Thymus (tissue), 11 donors: Measurements from ENCODE around the gene TMEM37. TPM values are rescaled to one million over a fixed set of nuclear protein-coding genes. Genes with fewer than 3 reads are reported as not detected.

ENCODE experiments used
- DNase-seq, 9 donors: peaks; one replicate each; pipeline ENCODE4 v3.0.0-alpha.2; 2013; ENCODE audit warnings: low spot score in 9 of 9, low read depth in 6 of 9, missing footprints in 1 of 9
- H3K27ac ChIP-seq, 2 donors: one replicate each; pipeline ENCODE4 v1.5.1; 2013; ENCODE audit warnings: control low read depth in 1 of 2, low read depth in 1 of 2, low read length in 1 of 2, mild to moderate bottlenecking in 1 of 2, moderate library complexity in 1 of 2
- H3K27me3 ChIP-seq, 2 donors: one replicate each; pipeline ENCODE4 v1.5.1; 2013; ENCODE audit warnings: low read length in 1 of 2; ENCODE audit not compliant: control insufficient read depth in 2 of 2, insufficient read depth in 1 of 2
- H3K36me3 ChIP-seq, 2 donors: one replicate each; pipeline ENCODE4 v1.5.1; 2013; ENCODE audit warnings: low read length in 1 of 2, mild to moderate bottlenecking in 1 of 2, moderate library complexity in 1 of 2; ENCODE audit not compliant: control insufficient read depth in 2 of 2, insufficient read depth in 2 of 2
- H3K4me1 ChIP-seq, 2 donors: one replicate each; pipeline ENCODE4 v1.5.1; 2013; ENCODE audit warnings: low read length in 2 of 2; ENCODE audit not compliant: control insufficient read depth in 2 of 2, insufficient read depth in 2 of 2
- H3K4me3 ChIP-seq, 2 donors: one replicate each; pipeline ENCODE4 v1.5.1; 2013; ENCODE audit warnings: low read length in 2 of 2, control low read depth in 1 of 2, mild to moderate bottlenecking in 1 of 2
- H3K9me3 ChIP-seq, 2 donors: one replicate each; pipeline ENCODE4 v1.5.1; 2013; ENCODE audit warnings: low read length in 1 of 2, mild to moderate bottlenecking in 1 of 2; ENCODE audit not compliant: control insufficient read depth in 2 of 2, insufficient read depth in 1 of 2
- WGBS: extraction: QIAGEN DNeasy Blood & Tissue Kit; methylation state at CpG from one replicate; pipeline ENCODE4 v1.1.7; 2013; 5-methylcytosine and 5-hydroxymethylcytosine counted together
- polyA plus RNA-seq: library from polyadenylated mRNA; stranded (reverse); fragments of 200-250 nt; gene quantifications from one replicate; pipeline ENCODE4 v1.2.3, GENCODE V29; 2013
- total RNA-seq: library from RNA; stranded (reverse); fragments of 120-200 nt; gene quantifications from one replicate; pipeline ENCODE4 v1.2.4, GENCODE V29; 2013
- donor health status: healthy.

TMEM37 gene
- total and polyA plus RNA-seq, 2 donors, result 0.52 to 4.9 TPM

DNA sequence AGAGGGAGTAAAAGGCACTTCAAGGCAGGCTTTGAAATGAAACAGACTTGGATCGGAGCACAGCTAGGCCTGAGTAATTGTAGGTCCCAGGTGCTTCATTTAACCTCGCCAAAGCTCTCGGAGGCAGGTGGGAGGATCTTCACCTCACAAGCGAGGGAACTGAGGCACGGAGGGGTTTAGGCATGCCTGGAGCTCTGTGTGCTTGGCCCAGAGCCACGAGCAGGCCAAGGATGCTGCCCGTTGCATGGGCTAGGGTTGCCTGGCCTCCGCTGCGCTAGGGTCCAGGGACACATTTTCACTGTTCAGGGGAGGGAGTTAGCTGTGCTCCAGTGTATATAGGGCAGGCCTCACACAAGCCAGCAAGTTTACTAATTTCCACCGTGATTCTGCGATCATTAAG is 11.2 kb downstream of the TMEM37 start:
- H3K27ac ChIP-seq, result no peak overlapping the region
- H3K4me3 ChIP-seq, result no peak overlapping the region

DNA sequence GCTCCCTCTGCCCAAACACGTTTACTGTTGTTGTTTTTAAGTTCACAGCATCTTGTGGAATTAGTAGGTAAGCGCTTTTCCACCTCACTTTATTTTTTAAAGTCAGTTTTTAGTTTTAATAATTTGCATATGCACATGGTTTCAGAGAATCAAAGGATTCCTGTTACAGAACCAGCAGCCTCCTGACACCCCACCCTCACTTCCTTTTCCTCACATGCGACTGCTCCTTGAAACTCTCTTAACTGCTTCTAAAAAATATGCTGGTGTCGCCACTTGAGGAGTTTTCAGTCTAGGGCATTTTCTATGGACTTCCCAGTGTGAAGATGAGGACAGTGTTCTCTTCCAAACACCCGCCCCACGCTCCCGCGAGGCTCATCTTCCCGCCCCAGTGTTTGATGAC is 14.4 kb downstream of the TMEM37 start:
- WGBS, result 76% methylated on average over 9 of the region's 9 CpGs

More for the DNA sequence above, 11.2 kb downstream of the TMEM37 start:
- no peaks in the 10 kb centered on the region for H3K4me1 ChIP-seq
- no peak for DNase-seq
- H3K9me3 ChIP-seq, result no peaks in the 10 kb centered on the region
- 97% methylated on average over 11 of the region's 11 CpGs for WGBS
- H3K27me3 ChIP-seq, result no peaks in the 10 kb centered on the region
- H3K36me3 ChIP-seq, result no peaks in the 10 kb centered on the region

DNA sequence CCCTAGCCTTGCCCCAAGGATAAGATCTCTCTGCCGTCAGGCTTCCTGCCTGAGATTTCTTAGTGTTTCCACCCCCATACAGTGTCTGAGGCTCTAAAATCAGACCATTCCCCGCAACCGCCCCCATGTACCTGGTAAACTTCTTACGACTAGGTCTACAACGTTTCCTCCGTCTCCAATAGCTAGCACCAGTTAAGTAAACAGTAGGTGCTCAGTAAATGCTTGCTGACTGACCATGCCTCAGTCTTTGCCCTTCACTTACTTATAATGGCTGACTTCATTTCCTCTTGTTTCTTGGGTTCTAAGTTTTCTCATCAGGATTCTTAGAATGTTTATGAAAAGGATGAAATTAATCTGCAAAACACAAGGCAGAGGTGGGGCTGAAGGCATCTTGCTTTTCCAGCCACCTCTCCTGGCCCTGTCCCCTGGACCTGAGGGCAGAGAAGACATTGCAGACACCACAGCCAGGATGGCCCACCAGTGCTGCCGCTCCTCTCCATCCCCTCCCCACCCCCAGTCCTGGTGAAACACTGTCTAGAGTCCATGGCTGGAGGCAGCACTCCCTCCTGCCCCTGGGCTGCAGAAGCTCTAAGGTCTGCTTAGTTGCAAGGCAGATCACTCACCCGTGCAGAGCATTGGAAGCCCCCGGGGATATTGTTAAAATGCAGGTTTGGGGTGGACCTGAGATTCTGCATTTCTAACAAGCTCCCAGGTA is 16.9 kb downstream of the TMEM37 start:
- 92% methylated on average over 9 of the region's 9 CpGs for WGBS
- Histone ChIP-seq H3K9me3 (no peaks in the 10 kb centered on the region), H3K27me3 (peaks cover 0 to 2% of the 10 kb centered on the region in 2 donors), H3K27ac (no peak overlapping the region), H3K4me3 (no peak overlapping the region), H3K4me1 (no peaks in the 10 kb centered on the region), H3K36me3 (no peaks in the 10 kb centered on the region)
- no peak for DNase-seq

More for the DNA sequence above, 14.4 kb downstream of the TMEM37 start:
- no peaks in the 10 kb centered on the region for H3K4me1 ChIP-seq
- no peaks in the 10 kb centered on the region for H3K27me3 ChIP-seq
- no peak overlapping the region for H3K27ac ChIP-seq
- H3K36me3 ChIP-seq, result no peaks in the 10 kb centered on the region
- no peak overlapping the region for H3K4me3 ChIP-seq
- H3K9me3 ChIP-seq, result no peaks in the 10 kb centered on the region
- DNase-seq, result no peak

DNA sequence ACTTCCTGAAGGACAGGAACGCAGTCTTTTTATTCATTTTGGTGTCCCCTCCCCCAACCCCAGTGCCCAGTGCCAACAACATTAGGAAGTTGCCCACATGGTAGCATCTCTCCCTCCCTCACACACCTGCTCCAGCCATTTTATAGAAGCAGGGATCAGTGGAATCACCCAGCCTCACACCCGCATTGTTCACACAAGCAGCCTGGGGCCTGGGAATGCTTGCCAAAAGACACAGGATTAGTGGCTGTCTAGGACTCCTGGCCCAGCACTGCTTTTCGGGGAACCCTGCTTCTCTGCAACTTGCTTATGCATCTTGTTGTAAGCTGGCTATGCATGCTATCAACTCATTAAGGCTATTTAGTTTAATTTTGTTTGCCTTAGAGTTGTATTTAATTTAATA is 17.9 kb downstream of the TMEM37 start:
- Histone ChIP-seq H3K4me3 (no peak overlapping the region), H3K27ac (no peak overlapping the region), H3K36me3 (no peaks in the 10 kb centered on the region), H3K4me1 (no peaks in the 10 kb centered on the region), H3K9me3 (no peaks in the 10 kb centered on the region), H3K27me3 (peaks cover 0 to 7% of the 10 kb centered on the region in 2 donors)
- WGBS, result 96% methylated on average over 3 of the region's 3 CpGs
- DNase-seq, result no peak

DNA sequence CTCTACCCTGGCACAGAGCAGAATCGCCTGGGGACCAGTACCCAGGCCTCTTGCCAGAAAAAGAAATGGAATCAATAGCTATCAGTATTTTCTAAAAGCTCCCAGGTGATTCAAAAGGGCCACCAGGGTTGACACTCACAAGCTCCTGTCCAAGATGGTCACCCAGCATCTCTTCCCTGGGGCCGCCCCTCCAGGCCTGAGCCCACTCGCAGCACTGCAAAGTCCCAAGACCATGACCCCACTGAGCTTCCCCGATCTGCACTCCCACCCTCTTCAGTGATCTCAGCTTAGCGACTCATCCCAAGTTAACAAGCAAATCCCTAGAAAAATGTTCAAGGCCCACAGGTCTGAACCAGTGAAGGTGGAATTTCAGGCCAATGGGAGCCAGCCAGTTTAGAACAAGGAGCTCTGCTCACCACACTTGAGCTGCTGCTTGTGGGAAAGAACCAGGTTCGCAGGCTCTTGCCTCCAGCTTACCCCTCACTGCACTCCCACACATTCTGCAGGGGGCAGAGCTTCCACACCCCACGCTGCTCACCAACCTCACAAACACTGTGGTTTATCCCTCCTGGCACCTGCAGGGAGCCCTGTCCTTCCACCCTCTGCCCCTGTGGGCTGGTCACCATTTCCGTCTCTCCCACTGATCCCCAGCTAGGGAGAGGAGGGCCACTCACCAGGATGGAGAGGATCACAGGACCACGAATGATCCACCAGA is 19.8 kb downstream of the TMEM37 start:
- no peak overlapping the region for H3K4me3 ChIP-seq
- 92% methylated on average over 9 of the region's 9 CpGs for WGBS
- H3K27me3 ChIP-seq, result peaks cover 0 to 7% of the 10 kb centered on the region in 2 donors
- H3K36me3 ChIP-seq, result no peaks in the 10 kb centered on the region
- H3K4me1 ChIP-seq, result no peaks in the 10 kb centered on the region
- no peak for DNase-seq
- no peaks in the 10 kb centered on the region for H3K9me3 ChIP-seq
- H3K27ac ChIP-seq, result no peak overlapping the region

DNA sequence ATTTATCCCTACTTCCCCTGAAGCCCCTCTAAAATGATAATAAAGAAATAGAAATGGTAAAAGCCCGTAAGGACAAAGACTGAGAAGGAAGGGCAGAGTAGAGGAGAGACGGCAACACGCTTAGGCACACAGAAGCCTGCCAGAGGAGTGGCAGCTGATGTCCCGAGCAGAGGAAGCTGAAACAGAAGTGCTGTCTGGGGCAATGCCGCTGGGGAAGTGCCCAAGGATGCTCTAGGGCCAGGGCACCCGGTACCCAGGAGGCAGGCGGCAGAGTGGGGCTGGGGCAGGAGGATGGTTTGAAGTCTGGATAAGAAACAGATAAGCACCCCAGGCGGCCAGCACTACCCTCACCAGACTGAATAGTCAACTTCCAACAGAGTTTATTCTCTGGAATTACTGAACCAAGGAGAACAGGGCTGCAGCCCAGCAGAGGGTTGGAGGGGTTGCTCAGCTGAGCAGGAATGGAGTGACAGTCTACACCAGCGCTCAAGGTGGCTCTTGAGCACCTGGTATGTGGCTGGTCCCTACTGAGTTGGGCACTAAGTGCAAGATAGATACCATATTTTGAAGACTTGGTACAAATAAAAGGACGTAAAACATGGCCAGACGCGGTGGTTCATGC is 22.4 kb downstream of the TMEM37 start:
- H3K4me1 ChIP-seq, result no peaks in the 10 kb centered on the region
- H3K27ac ChIP-seq, result no peak overlapping the region
- H3K27me3 ChIP-seq, result peaks cover 0 to 7% of the 10 kb centered on the region in 2 donors
- WGBS, result 76% methylated on average over 12 of the region's 12 CpGs
- H3K36me3 ChIP-seq, result no peaks in the 10 kb centered on the region
- no peaks in the 10 kb centered on the region for H3K9me3 ChIP-seq
- no peak overlapping the region for H3K4me3 ChIP-seq
- no peak for DNase-seq

DNA sequence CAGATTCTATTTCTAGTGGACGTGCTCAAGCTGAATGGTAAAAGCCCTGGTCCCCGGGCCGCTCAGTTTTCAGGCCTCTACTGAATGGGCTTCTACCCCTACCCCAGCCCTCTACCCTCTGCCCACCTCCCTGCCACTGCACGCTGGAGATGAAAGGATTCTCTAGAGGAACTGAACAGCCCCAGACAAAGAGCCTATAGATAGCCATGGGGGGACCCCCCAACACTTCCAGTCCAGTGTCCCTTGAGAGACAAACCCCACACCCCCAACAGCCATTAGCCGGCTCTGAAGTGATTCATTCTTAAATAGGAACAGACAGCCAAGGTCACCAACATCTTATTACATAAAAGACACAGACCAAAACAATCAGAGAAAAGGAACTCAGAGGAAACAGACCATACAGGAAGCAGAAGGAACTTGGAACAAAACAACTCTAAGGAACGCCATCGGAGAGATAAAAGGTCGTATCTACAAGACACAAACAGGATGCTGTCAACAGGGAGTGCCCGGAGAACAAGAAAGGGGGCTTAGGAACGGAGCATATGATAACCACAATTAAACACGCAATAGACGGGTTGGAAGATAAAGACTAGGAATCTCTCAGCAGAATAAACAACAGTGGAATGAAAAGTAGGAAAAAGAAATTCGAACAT is 23.5 kb downstream of the TMEM37 start:
- no peaks in the 10 kb centered on the region for H3K4me1 ChIP-seq
- H3K27ac ChIP-seq, result no peak overlapping the region
- H3K27me3 ChIP-seq, result peaks cover 0 to 7% of the 10 kb centered on the region in 2 donors
- no peaks in the 10 kb centered on the region for H3K36me3 ChIP-seq
- no peak for DNase-seq
- H3K9me3 ChIP-seq, result no peaks in the 10 kb centered on the region
- 45% methylated on average over 13 of the region's 13 CpGs for WGBS
- H3K4me3 ChIP-seq, result no peak overlapping the region

DNA sequence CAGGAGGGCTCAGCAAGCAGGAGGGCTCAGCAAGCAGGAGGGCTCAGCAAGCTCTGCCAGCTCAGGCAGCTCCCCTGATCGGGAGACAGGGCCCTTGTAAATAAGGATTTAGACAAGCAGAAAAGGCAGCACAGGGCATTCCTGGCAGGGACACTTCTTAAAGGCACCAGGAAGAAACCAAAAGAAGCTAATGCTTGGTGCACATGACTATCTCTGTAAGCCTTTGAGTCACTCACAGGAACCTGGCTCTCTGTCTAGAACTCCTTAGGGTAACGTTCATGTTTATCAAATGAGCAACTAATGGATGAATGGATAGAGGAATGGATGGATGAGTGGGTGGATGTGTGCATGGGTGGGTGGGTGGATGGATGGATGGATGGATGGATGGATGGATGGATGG is 28.4 kb downstream of the TMEM37 start:
- WGBS, result 93% methylated on average over 2 of the region's 2 CpGs
- DNase-seq, result no peak
- no peaks in the 10 kb centered on the region for H3K4me1 ChIP-seq
- H3K27ac ChIP-seq, result no peak overlapping the region
- no peaks in the 10 kb centered on the region for H3K27me3 ChIP-seq
- no peak overlapping the region for H3K4me3 ChIP-seq
- H3K36me3 ChIP-seq, result no peaks in the 10 kb centered on the region
- no peaks in the 10 kb centered on the region for H3K9me3 ChIP-seq

DNA sequence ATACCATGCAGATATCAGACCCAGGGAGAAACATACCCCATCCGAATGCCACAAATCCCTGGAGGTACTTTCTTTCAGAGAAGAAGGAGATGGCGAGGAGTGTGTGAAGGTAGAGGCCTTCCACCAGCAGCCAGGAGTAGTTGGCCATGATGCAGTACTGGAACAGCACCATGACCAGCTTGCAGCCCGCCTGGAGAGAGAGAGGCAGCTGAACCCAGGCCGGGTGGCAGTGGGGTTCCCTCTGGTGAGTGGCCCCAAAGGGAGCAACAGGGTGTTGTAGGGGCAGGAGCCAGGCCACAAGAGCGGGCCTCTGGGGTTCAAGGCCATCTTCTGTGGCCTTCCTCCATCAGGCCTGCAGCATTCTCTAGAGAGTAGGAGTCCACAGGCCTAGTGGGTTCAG is 30.2 kb downstream of the TMEM37 start:
- no peak for DNase-seq

More for the DNA sequence above, 30.2 kb downstream of the TMEM37 start:
- H3K27ac ChIP-seq, result no peak overlapping the region
- H3K4me3 ChIP-seq, result no peak overlapping the region
- WGBS, result 94% methylated on average over 5 of the region's 5 CpGs
- H3K9me3 ChIP-seq, result no peaks in the 10 kb centered on the region
- H3K27me3 ChIP-seq, result no peaks in the 10 kb centered on the region
- H3K36me3 ChIP-seq, result no peaks in the 10 kb centered on the region
- H3K4me1 ChIP-seq, result no peaks in the 10 kb centered on the region
